NCI-H146 treated with DMSO at 0.1 percent for 48 hours (cell line): ENCODE data around the gene LILRB4.
"Not testable (repeated sequence)": the region's sequence is repeated elsewhere in the genome, so short reads cannot be mapped to it uniquely, and the experiment has no call there.

Experiments used
- DNase-seq: peaks from one replicate; lab custom pipeline; 2025; ENCODE audit not compliant: unreplicated experiment; lab: John Stamatoyannopoulos, UW

LILRB4 gene

GRCh38 chr19:54648129-54648528, 14.7 kb upstream of the LILRB4 start:
- no peak for DNase-seq

- no peak for DNase-seq
Measured at GRCh38 chr19:54650108-54650655, 12.6 kb upstream of the LILRB4 start.

- no peak for DNase-seq
Measured at GRCh38 chr19:54653181-54653809, 9.5 kb upstream of the LILRB4 start.

GRCh38 chr19:54654447-54655321, 8.1 kb upstream of the LILRB4 start:
- DNase-seq, result no peak

- no peak for DNase-seq
Measured at GRCh38 chr19:54659300-54659699, 3.5 kb upstream of the LILRB4 start.

- no peak for DNase-seq
Measured at GRCh38 chr19:54660306-54660705, 2.5 kb upstream of the LILRB4 start.

GRCh38 chr19:54660964-54661363, 1.8 kb upstream of the LILRB4 start:
- no peak for DNase-seq

GRCh38 chr19:54661846-54662481, 821 bp upstream of the LILRB4 start:
- no peak for DNase-seq

GRCh38 chr19:54665530-54665929, 2.7 kb downstream of the LILRB4 start:
- DNase-seq, result no peak

GRCh38 chr19:54667217-54667616, 4.4 kb downstream of the LILRB4 start:
- DNase-seq, result no peak

- no peak for DNase-seq
Measured at GRCh38 chr19:54668353-54668752, 5.6 kb downstream of the LILRB4 start.

- no peak for DNase-seq
Measured at GRCh38 chr19:54670576-54671357, 8.0 kb downstream of the LILRB4 start.

- no peak for DNase-seq
Measured at GRCh38 chr19:54673222-54673621, 10.4 kb downstream of the LILRB4 start.

GRCh38 chr19:54674021-54674617, 11.3 kb downstream of the LILRB4 start:
- peak; percentile 12 for DNase-seq

GRCh38 chr19:54676210-54676834, 13.5 kb downstream of the LILRB4 start:
- peak; percentile 23 for DNase-seq

- DNase-seq, result no peak
Measured at GRCh38 chr19:54677217-54677616, 14.4 kb downstream of the LILRB4 start.

- DNase-seq, result not testable (repeated sequence)
Measured at GRCh38 chr19:54681596-54681995, 18.8 kb downstream of the LILRB4 start.

GRCh38 chr19:54682306-54682856, 19.6 kb downstream of the LILRB4 start:
- DNase-seq, result no peak

- no peak for DNase-seq
Measured at GRCh38 chr19:54684527-54684926, 21.7 kb downstream of the LILRB4 start.
